GM19043 (cell line): Measurements from ENCODE around the gene GABRR3.
A peak's percentile ranks its signal among the peaks of the same experiment; 100 is the strongest.

Experiments
- ATAC-seq: cut with Tn5 transposase; IDR thresholded peaks from one replicate; pipeline ENCODE4 v1.9.1; 2021; ENCODE audit warnings: low read depth; ENCODE audit not compliant: unreplicated experiment

The GABRR3 gene

GRCh38 chr3:97992547-97993173 is 42.5 kb downstream of the GABRR3 start:
- ATAC-seq = no peak

- no peak for ATAC-seq
These were observed 43.8 kb downstream of the GABRR3 start for GRCh38 chr3:97991293-97991682.

GRCh38 chr3:97990624-97991292 is 44.4 kb downstream of the GABRR3 start:
- no peak for ATAC-seq

GRCh38 chr3:97988784-97989568 is 46.1 kb downstream of the GABRR3 start:
- ATAC-seq = no peak

GRCh38 chr3:97987306-97987705 is 47.8 kb downstream of the GABRR3 start:
- no peak for ATAC-seq

- no peak for ATAC-seq
These were observed 51.1 kb downstream of the GABRR3 start for GRCh38 chr3:97983933-97984491.

GRCh38 chr3:97981886-97982285 is 53.2 kb downstream of the GABRR3 start:
- no peak for ATAC-seq

GRCh38 chr3:97979610-97980009 is 55.5 kb downstream of the GABRR3 start:
- no peak for ATAC-seq

GRCh38 chr3:97975466-97975865 is 59.6 kb downstream of the GABRR3 start:
- no peak for ATAC-seq

- no peak for ATAC-seq
These were observed 60.1 kb downstream of the GABRR3 start for GRCh38 chr3:97974996-97975395.

GRCh38 chr3:97972976-97973375 is 62.1 kb downstream of the GABRR3 start:
- no peak for ATAC-seq

GRCh38 chr3:97971679-97972567 is 63.2 kb downstream of the GABRR3 start, which contains the start of gene RIOX2:
TSS of gene RIOX2 (minus strand) at chr3:97972431. CDS start at chr3:97967593, 4,838 bp downstream.
- ATAC-seq = peak; percentile 76

- ATAC-seq = no peak
These were observed 64.0 kb downstream of the GABRR3 start for GRCh38 chr3:97970956-97971620.

GRCh38 chr3:97970156-97970555 is 65.0 kb downstream of the GABRR3 start:
- ATAC-seq = no peak

GRCh38 chr3:97969541-97969940 is 65.6 kb downstream of the GABRR3 start:
- no peak for ATAC-seq

GRCh38 chr3:97968376-97968775 is 66.7 kb downstream of the GABRR3 start:
- no peak for ATAC-seq

GRCh38 chr3:97967966-97968365 is 67.1 kb downstream of the GABRR3 start:
- ATAC-seq = no peak

GRCh38 chr3:97960993-97961766 is 73.9 kb downstream of the GABRR3 start:
- no peak for ATAC-seq

- no peak for ATAC-seq
These were observed 74.6 kb downstream of the GABRR3 start for GRCh38 chr3:97960551-97960950.
